DND-41 (cell line): Measurements from ENCODE around the gene ARMC9.

ENCODE experiments used
- ATAC-seq: fragments of 200-7000 bp; cut with Tn5 transposase; 3 replicates; pipeline ENCODE4 v1.9.1; 2021; ENCODE audit warnings: low read depth; ENCODE audit not compliant: insufficient read depth
- DNase-seq: peaks from one replicate; pipeline ENCODE4 v3.0.0-alpha.2; 2020
- H2AFZ ChIP-seq: 2 replicates; pipeline ENCODE4 v1.6.0; 2012; ENCODE audit warnings: low read depth, low read length
- H3K27ac ChIP-seq: 2 replicates; pipeline ENCODE4 v1.5.1; 2012; ENCODE audit warnings: low read length, inconsistent platforms
- H3K27me3 ChIP-seq: fragments of 200-600 bp; sonication (generic); 2 replicates; pipeline ENCODE4 v1.6.0; 2012; ENCODE audit warnings: low read length, mild to moderate bottlenecking, inconsistent platforms; ENCODE audit not compliant: insufficient read depth, poor library complexity
- H3K36me3 ChIP-seq: 2 replicates; pipeline ENCODE4 v1.5.1; 2012; ENCODE audit warnings: low read length, inconsistent platforms; ENCODE audit not compliant: insufficient read depth
- H3K4me1 ChIP-seq: 2 replicates; pipeline ENCODE4 v1.5.1; 2012; ENCODE audit warnings: mild to moderate bottlenecking, low read length; ENCODE audit not compliant: insufficient read depth
- H3K4me2 ChIP-seq: 2 replicates; pipeline ENCODE4 v1.6.0; 2012; ENCODE audit warnings: mild to moderate bottlenecking, moderate library complexity, low read length, inconsistent platforms; ENCODE audit not compliant: insufficient read depth
- H3K4me3 ChIP-seq, 2 experiments: fragments of 200-600 bp in 1 of 2; shearing (Covaris generic) in 1 of 2; 2 replicates each; pipeline ENCODE4 v1.5.1; 2012 to 2016; ENCODE audit warnings: inconsistent platforms in 2 of 2, low read length in 2 of 2, mild to moderate bottlenecking in 2 of 2, low read depth in 1 of 2, moderate library complexity in 1 of 2
- H3K79me2 ChIP-seq: 2 replicates; pipeline ENCODE4 v1.6.0; 2012; ENCODE audit warnings: low read length, inconsistent platforms; ENCODE audit not compliant: insufficient read depth
- H3K9ac ChIP-seq: 2 replicates; pipeline ENCODE4 v1.6.0; 2012; ENCODE audit warnings: low read depth, mild to moderate bottlenecking, inconsistent platforms, low read length, moderate library complexity
- H3K9me3 ChIP-seq: 2 replicates; pipeline ENCODE4 v1.5.1; 2012; ENCODE audit warnings: low read length, moderate library complexity, mild to moderate bottlenecking, inconsistent platforms; ENCODE audit not compliant: insufficient read depth, severe bottlenecking
- H4K20me1 ChIP-seq: 2 replicates; pipeline ENCODE4 v1.6.0; 2012; ENCODE audit warnings: low read length; ENCODE audit not compliant: insufficient read depth
- CTCF ChIP-seq: IDR thresholded peaks from 2 replicates; pipeline ENCODE4 v1.5.1; 2012; ENCODE audit warnings: borderline replicate concordance, low read length, moderate library complexity, mild to moderate bottlenecking; ENCODE audit not compliant: poor library complexity, severe bottlenecking; ENCODE audit errors: extremely low read depth
- EZH2 ChIP-seq: IDR thresholded peaks from 3 replicates; pipeline ENCODE4 v1.6.1; 2012; ENCODE audit warnings: borderline replicate concordance, low read depth, mild to moderate bottlenecking, moderate library complexity, low read length, inconsistent platforms; ENCODE audit not compliant: severe bottlenecking

Gene ARMC9

GRCh38 chr2:231337807-231338759 is 139.7 kb downstream of the ARMC9 start:
- H3K9me3 ChIP-seq = no peaks in the 10 kb centered on the region
- no peaks in the 10 kb centered on the region for H3K27me3 ChIP-seq
- H3K27ac ChIP-seq = no peak overlapping the region
- no peak overlapping the region for H3K4me3 ChIP-seq
- H2AFZ ChIP-seq = no peak overlapping the region
- H3K4me1 ChIP-seq = no peaks in the 10 kb centered on the region
- ATAC-seq (no peak), DNase-seq (no peak)
- no peak overlapping the region for H3K4me2 ChIP-seq
- TF ChIP-seq CTCF (no peak), EZH2 (no peak)
- no peaks in the 10 kb centered on the region for H3K36me3 ChIP-seq
- H4K20me1 ChIP-seq = no peaks in the 10 kb centered on the region
- H3K9ac ChIP-seq = no peak overlapping the region
- H3K79me2 ChIP-seq = no peaks in the 10 kb centered on the region

DNA sequence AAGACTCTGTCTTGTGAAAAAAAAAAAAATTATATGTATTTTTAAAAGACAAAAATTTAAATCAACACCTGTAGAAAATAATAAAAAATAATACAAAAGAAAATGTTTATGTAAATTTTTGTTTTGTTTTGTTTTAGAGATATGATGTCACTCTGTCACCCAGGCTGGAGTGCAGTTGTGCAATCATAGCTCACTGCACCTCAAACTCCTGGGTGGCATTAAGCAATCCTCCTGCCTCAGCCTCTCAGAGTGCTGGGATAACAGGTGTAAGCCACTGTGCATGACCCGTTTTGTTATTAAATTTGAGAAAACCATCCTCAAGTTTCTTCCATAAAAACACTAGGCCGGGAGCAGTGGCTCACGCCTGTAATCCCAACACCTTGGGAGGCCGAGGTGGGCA is 140.9 kb downstream of the ARMC9 start:
- Histone ChIP-seq H3K4me1 (no peaks in the 10 kb centered on the region), H3K9ac (no peak overlapping the region), H4K20me1 (no peaks in the 10 kb centered on the region), H3K27ac (no peak overlapping the region), H3K27me3 (no peaks in the 10 kb centered on the region), H2AFZ (no peak overlapping the region), H3K4me3 (no peak overlapping the region), H3K36me3 (no peaks in the 10 kb centered on the region), H3K9me3 (no peaks in the 10 kb centered on the region), H3K4me2 (no peak overlapping the region), H3K79me2 (no peaks in the 10 kb centered on the region)
- DNase-seq (no peak), ATAC-seq (no peak)
- no peak for TF ChIP-seq EZH2

DNA sequence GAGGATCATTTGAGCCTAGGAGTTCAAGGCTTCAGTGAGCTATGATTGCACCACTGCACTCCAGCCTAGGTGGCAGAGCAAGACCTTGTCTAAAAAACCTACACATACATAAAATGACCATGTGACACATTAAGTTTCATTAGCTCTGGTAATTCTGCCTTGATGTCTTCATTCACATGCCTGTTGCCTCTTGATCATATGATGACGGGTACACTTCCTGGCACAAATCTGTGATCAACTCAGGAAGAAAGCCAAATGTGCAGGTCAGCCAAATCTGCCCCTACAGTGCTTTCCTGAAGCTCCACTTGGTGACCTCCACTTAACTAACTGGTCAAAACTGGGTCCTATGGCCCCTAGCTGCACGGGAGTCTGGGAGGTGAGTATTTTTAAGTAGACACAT is 142.7 kb downstream of the ARMC9 start:
- no peak for DNase-seq
- no peak overlapping the region for H2AFZ ChIP-seq
- H4K20me1 ChIP-seq = no peaks in the 10 kb centered on the region
- H3K4me3 ChIP-seq = no peak overlapping the region
- no peaks in the 10 kb centered on the region for H3K36me3 ChIP-seq
- no peak overlapping the region for H3K9ac ChIP-seq
- H3K9me3 ChIP-seq = no peaks in the 10 kb centered on the region
- TF ChIP-seq EZH2 (no peak), CTCF (no peak)
- no peak overlapping the region for H3K4me2 ChIP-seq
- H3K27ac ChIP-seq = no peak overlapping the region
- H3K4me1 ChIP-seq = no peaks in the 10 kb centered on the region
- ATAC-seq = no peak
- no peaks in the 10 kb centered on the region for H3K79me2 ChIP-seq
- H3K27me3 ChIP-seq = no peaks in the 10 kb centered on the region

DNA sequence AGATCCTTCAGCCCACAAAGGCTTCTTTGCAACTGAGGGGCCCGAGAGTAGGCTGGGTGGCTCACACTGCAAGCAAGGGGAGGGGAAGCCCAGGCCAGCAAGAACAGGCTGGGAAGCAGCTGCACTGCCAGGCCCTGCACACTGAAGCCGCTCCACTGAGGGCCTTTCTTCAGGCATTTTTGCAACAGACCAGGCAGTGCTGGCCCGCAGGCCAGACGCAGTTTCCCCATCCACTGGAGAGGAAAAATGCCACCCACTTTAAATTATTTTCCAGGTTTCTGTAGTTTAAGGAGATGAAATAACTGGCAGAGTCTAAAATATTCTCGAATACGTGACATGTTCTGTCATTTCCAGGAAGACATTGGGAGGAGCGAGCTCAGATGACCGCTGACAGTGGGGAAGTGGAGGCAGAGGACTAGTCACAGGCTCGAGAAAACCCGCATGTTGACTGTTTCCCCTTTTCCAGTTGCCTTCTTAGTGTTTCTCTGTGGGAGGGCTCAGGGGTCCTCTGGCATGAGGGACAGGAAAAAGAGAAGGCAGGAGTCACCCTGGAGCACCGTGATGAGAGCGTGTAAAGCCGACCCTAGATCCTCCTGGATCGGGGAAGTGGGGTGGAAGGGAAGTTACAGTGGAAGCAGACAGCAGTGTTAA is 143.8 kb downstream of the ARMC9 start:
- no peak overlapping the region for H3K27ac ChIP-seq

More for the DNA sequence above, 143.8 kb downstream of the ARMC9 start:
- Histone ChIP-seq H3K4me1 (no peaks in the 10 kb centered on the region), H3K9me3 (no peaks in the 10 kb centered on the region), H2AFZ (no peak overlapping the region), H3K79me2 (no peaks in the 10 kb centered on the region), H3K27me3 (no peaks in the 10 kb centered on the region), H4K20me1 (no peaks in the 10 kb centered on the region), H3K4me2 (no peak overlapping the region), H3K9ac (no peak overlapping the region), H3K36me3 (no peaks in the 10 kb centered on the region), H3K4me3 (no peak overlapping the region)
- TF ChIP-seq CTCF = no peak
- TF ChIP-seq EZH2 = no peak
- no peak for ATAC-seq
- no peak for DNase-seq
